ENCODE results near the gene CADM3.

Gene CADM3

GRCh38 chr1:159163614-159164228 is 7.7 kb upstream of the CADM3 start (continued):
- TF ChIP-seq TSHZ2 (CRISPR knock-in tag; IDR thresholded peaks at IDR 0.05) (no peak), OSR1 (CRISPR knock-in tag; IDR thresholded peaks at IDR 0.05) (no peak), ZC3H10 (CRISPR knock-in tag; IDR thresholded peaks at IDR 0.05) (no peak)

GRCh38 chr1:159168043-159168442 is 3.4 kb upstream of the CADM3 start:
- no peak for ATAC-seq

GRCh38 chr1:159170639-159171038 is 776 bp upstream of the CADM3 start:
- ATAC-seq = no peak

More at GRCh38 chr1:159168043-159168442, 3.4 kb upstream of the CADM3 start:
- TF ChIP-seq TSHZ2 (CRISPR knock-in tag; IDR thresholded peaks at IDR 0.05) (no peak), POU6F1 (CRISPR knock-in tag; IDR thresholded peaks at IDR 0.05; ENCODE audit: borderline replicate concordance, low read depth) (no peak), ZNF70 (CRISPR knock-in tag; IDR thresholded peaks at IDR 0.05) (no peak)

GRCh38 chr1:159171688-159172501 is 480 bp downstream of the CADM3 start:
- TF ChIP-seq ZNF70 (CRISPR knock-in tag; IDR thresholded peaks at IDR 0.05) (no peak), CREB5 (CRISPR knock-in tag; IDR thresholded peaks at IDR 0.05; ENCODE audit: low read depth) (no peak), ISL1 (CRISPR knock-in tag; IDR thresholded peaks at IDR 0.05) (no peak), GLIS3 (CRISPR knock-in tag; IDR thresholded peaks at IDR 0.05) (no peak), BACH2 (CRISPR knock-in tag; IDR thresholded peaks at IDR 0.05; ENCODE audit: borderline replicate concordance) (no peak), TSHZ2 (CRISPR knock-in tag; IDR thresholded peaks at IDR 0.05) (no peak), PATZ1 (CRISPR knock-in tag; IDR thresholded peaks at IDR 0.05; ENCODE audit: borderline replicate concordance) (no peak), POU6F1 (CRISPR knock-in tag; IDR thresholded peaks at IDR 0.05; ENCODE audit: borderline replicate concordance, low read depth) (no peak), ZC3H10 (CRISPR knock-in tag; IDR thresholded peaks at IDR 0.05) (no peak), RARB (CRISPR knock-in tag; IDR thresholded peaks at IDR 0.05) (no peak), ZNF565 (CRISPR knock-in tag; conservative IDR thresholded peaks at IDR 0.05; ENCODE audit: low read depth) (no peak), OSR1 (CRISPR knock-in tag; IDR thresholded peaks at IDR 0.05) (no peak), ZFP3 (CRISPR knock-in tag; IDR thresholded peaks at IDR 0.05) (no peak), TCF4 (CRISPR knock-in tag; IDR thresholded peaks at IDR 0.05; ENCODE audit: borderline replicate concordance) (no peak), PPARA (CRISPR knock-in tag; IDR thresholded peaks at IDR 0.05; ENCODE audit: borderline replicate concordance) (no peak), ZFP30 (CRISPR knock-in tag; IDR thresholded peaks at IDR 0.05) (no peak), TOX (CRISPR knock-in tag; IDR thresholded peaks at IDR 0.05; ENCODE audit: borderline replicate concordance) (no peak)

More at GRCh38 chr1:159170639-159171038, 776 bp upstream of the CADM3 start:
- no peak for TF ChIP-seq BACH2 (CRISPR knock-in tag; IDR thresholded peaks at IDR 0.05; ENCODE audit: borderline replicate concordance)
- TF ChIP-seq ZNF70 (CRISPR knock-in tag; IDR thresholded peaks at IDR 0.05) = no peak
- no peak for TF ChIP-seq RARB (CRISPR knock-in tag; IDR thresholded peaks at IDR 0.05)
- TF ChIP-seq SNAI2 (CRISPR knock-in tag; IDR thresholded peaks at IDR 0.05) = no peak

More at GRCh38 chr1:159171688-159172501, 480 bp downstream of the CADM3 start:
- peak; percentile 61 for ATAC-seq

Data from SK-N-SH treated with all-trans-retinoic acid at 6 μM for 48 hours (cell line).